Measurements from ENCODE around the gene QRICH1.

Gene QRICH1

DNA sequence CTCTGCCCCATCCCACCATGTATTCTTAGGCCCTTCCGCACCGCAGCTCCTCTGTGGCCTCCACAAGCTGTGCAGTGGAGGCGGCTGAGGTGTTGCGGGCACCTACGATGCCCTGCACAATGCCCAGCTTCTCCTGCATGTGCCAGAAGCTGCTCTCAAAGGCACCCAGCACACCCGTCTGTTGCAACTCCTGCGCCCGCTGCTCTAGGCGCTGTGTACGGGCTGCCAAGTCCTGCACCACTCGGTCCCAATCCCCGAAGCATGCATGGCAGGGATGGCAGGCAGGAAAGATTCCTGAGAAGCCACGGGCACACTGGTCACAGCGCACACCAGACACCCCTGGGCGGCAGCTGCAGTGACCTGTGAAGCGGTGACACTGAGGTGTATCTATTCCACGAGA lies 29.8 kb upstream of the QRICH1 start:
- Mint-ChIP-seq H3K4me1 (ENCODE audit: low read depth) (peaks cover 28% of the 10 kb centered on the region), H3K9me3 (no peaks in the 10 kb centered on the region), H3K36me3 (ENCODE audit: low read depth) (peaks cover 71% of the 10 kb centered on the region), H3K4me3 (no peak overlapping the region), H3K27me3 (no peaks in the 10 kb centered on the region), H3K27ac (no peak overlapping the region)
- intact Hi-C loops (cut with micrococcal nuclease) = no loop called here

DNA sequence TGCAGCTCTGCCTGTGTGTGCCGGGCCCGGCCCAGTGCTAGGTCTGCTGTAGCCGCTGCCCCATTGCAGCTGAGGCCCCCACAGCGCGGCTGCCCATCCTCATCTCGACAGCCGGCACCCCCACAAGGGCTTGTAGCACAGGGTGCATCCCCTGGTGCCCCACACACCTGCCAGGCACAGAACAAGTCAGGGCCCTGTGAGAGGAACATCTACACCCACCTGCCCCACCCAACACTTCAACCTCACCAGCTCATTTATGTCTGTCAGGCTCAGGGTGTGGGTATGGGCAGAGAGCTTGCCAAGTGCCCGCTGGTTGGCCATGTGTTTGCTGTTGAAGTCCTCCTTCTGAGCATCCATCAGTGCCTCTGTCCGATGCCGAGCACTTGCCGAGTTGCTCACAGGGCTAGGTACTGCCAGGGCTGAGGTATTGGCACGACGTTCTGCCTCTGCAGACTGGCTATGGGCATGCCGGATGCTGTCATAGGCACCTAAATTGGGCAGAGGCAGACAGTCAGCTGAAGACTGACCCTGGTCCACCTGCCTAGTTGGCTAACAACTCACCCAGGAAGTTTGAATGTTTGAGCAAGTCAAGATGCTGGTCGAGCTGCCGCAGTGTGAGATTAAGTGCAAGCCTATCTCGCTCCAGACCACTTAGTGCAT lies 29.1 kb upstream of the QRICH1 start:
- intact Hi-C loops (cut with micrococcal nuclease) = no loop called here
- H3K4me1 Mint-ChIP-seq (ENCODE audit: low read depth) = peaks cover 28% of the 10 kb centered on the region
- no peaks in the 10 kb centered on the region for H3K27me3 Mint-ChIP-seq
- no peaks in the 10 kb centered on the region for H3K9me3 Mint-ChIP-seq
- H3K36me3 Mint-ChIP-seq (ENCODE audit: low read depth) = peaks cover 71% of the 10 kb centered on the region
- no peak overlapping the region for H3K27ac Mint-ChIP-seq
- H3K4me3 Mint-ChIP-seq = no peak overlapping the region

DNA sequence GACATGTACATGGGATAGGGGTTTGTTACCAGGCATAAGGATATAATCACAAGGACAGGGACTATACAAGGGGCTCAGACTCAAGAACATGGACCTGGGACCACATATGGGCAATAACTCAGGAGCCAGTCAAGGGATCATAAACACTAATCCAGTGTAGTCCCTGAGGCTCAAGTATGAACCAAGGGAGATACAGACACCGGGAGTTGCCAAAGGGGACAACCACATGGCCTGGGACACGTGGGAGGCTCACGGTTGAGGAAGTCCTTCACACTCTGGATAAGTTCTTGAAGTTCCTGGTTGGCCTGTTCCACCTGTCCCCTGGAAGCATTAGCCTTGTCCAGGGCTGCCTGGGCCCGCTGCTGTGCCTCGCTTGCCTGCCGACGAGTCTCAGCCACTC lies 28.6 kb upstream of the QRICH1 start:
- Mint-ChIP-seq H3K27ac (no peak overlapping the region), H3K4me1 (ENCODE audit: low read depth) (peaks cover 28% of the 10 kb centered on the region), H3K4me3 (no peak overlapping the region), H3K9me3 (no peaks in the 10 kb centered on the region), H3K27me3 (no peaks in the 10 kb centered on the region), H3K36me3 (ENCODE audit: low read depth) (peaks cover 74% of the 10 kb centered on the region)
- intact Hi-C loops (cut with micrococcal nuclease) = no loop called here

DNA sequence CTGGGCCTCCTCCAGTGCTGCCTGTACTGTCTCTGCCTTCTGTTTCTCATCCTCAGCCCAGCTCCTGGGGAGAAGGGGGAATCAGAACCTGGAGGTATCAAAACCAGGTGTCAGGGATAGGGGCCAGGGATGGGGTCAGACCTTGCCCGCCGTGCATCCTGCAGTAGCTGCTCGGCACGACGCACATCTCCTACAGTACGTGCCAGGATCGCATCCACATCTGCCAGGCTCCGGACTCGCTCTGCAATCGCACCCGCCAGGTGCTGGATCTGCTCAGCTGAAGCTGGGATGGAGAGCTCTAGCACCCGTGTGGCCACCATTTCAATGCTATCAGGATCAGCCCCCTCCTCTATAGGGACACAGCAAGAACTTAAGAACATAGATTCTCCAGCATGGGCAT lies 28.2 kb upstream of the QRICH1 start:
- Mint-ChIP-seq H3K27me3 (no peaks in the 10 kb centered on the region), H3K36me3 (ENCODE audit: low read depth) (peaks cover 78% of the 10 kb centered on the region), H3K4me3 (no peak overlapping the region), H3K9me3 (no peaks in the 10 kb centered on the region), H3K27ac (peak overlapping the region; percentile 82), H3K4me1 (ENCODE audit: low read depth) (peaks cover 28% of the 10 kb centered on the region)
- intact Hi-C loops (cut with micrococcal nuclease) = no loop called here

DNA sequence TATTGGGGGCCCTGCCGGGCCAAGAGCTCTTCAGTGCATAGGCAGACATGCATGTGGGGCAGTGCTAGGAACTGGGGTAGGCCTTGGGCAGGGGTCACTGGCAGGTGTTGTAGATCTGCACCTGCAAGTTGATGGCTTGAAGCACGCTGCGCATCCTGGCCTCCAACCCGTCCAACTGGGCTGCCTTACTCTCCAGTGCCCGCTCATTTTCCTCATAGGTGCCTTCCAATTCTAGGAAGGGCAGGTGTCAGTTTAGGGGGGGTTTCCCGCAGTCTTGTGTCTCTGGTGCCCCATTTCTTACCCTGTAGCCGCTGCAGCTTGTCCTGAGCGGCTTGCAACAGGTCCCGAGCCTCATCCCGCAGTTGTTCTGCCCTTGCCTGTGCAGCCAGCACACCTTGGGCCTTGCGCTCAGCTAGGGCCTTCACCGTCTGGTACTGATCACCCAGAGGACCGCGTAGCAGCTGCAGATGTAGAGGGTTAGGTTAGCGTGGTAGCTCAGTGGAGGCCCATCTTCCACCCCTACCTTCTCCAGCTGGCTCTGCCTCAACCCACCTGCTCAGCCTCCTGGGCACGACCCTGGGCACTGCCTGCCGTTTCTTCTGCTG lies 27.4 kb upstream of the QRICH1 start:
- peaks cover 83% of the 10 kb centered on the region for H3K36me3 Mint-ChIP-seq (ENCODE audit: low read depth)
- peak overlapping the region; percentile 80 for H3K4me3 Mint-ChIP-seq
- no peaks in the 10 kb centered on the region for H3K27me3 Mint-ChIP-seq
- H3K9me3 Mint-ChIP-seq = no peaks in the 10 kb centered on the region
- intact Hi-C loops (cut with micrococcal nuclease) = no loop called here
- H3K4me1 Mint-ChIP-seq (ENCODE audit: low read depth) = peaks cover 28% of the 10 kb centered on the region
- peak overlapping the region; percentile 82 for H3K27ac Mint-ChIP-seq

DNA sequence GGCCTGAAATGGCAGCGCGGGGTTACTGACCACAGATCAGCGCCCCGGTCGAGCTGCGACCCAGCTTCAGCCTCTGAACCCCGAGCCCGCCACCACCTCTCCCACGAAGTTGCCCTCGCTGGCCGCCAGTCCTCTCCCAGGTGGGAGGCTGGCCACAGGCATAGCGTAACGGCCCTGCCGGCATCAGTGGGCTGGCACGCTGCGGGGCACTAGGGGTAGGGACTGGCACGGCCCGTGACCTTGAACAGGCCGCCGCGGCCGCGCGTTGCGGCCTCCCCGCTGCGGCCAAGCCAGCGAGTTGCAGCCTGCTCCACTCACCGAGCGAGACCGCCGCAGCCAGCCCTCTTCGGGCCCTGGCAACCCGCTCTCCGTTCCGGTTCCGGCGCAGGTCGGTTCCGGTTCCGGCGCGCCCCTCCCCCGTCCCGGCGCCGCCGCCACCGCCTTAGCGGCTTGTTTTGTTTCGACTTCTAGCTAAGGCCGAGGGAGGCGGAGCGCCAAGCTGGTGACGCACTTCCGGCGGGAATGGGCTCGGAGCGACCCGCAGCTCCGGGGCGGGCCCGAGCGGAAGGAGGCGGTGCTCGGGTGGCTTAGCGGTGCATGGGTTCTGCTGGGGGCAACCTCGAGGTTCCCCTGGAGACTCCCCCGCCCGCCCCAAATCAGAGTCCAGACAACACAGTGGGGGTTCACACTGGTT lies 26.7 kb upstream of the QRICH1 start, which contains the start of gene USP19:
Gene USP19, minus strand, starts transcription at position 386 of the 694 bp plus-strand sequence. CDS start 1,678 bp downstream, outside the sequence.
- H3K4me3 Mint-ChIP-seq = peak within 1 kb of the TSS; percentile 80
- peak within 1 kb of the TSS; percentile 82 for H3K27ac Mint-ChIP-seq
- intact Hi-C loops (cut with micrococcal nuclease) = loop anchor here (1.0 kb wide), 2 partner anchors 16 to 26 kb away; partner anchors contain the start of genes QARS1 and QRICH1
- peaks cover 83% of the 10 kb centered on the region for H3K36me3 Mint-ChIP-seq (ENCODE audit: low read depth)
- H3K9me3 Mint-ChIP-seq = no peaks in the 10 kb centered on the region
- H3K4me1 Mint-ChIP-seq (ENCODE audit: low read depth) = peaks cover 28% of the 10 kb centered on the region
- no peaks in the 10 kb centered on the region for H3K27me3 Mint-ChIP-seq

DNA sequence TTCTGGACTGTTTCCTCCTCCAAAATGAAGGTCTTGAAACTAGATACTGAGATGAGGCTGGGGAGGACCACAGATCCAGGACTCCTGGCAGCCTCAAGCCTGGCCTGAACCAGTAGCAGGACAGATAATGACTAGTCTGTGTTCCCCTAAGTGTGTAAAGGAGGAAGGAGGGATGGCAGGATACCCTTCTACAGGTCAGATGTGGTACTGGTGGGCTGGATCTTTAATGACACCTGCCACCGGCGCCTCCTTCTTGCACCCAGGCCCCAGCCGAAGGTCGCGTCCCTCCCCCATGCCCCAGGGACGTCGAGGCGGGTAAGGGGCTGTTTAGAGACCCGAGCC lies 26.2 kb upstream of the QRICH1 start:
- intact Hi-C loops (cut with micrococcal nuclease) = loop anchor here (1.0 kb wide), 2 partner anchors 16 to 26 kb away; partner anchors contain the start of genes QARS1 and QRICH1
- Mint-ChIP-seq H3K9me3 (no peaks in the 10 kb centered on the region), H3K4me3 (peak overlapping the region; percentile 80), H3K27ac (peak overlapping the region; percentile 82), H3K36me3 (ENCODE audit: low read depth) (peaks cover 83% of the 10 kb centered on the region), H3K27me3 (no peaks in the 10 kb centered on the region), H3K4me1 (ENCODE audit: low read depth) (peaks cover 28% of the 10 kb centered on the region)

DNA sequence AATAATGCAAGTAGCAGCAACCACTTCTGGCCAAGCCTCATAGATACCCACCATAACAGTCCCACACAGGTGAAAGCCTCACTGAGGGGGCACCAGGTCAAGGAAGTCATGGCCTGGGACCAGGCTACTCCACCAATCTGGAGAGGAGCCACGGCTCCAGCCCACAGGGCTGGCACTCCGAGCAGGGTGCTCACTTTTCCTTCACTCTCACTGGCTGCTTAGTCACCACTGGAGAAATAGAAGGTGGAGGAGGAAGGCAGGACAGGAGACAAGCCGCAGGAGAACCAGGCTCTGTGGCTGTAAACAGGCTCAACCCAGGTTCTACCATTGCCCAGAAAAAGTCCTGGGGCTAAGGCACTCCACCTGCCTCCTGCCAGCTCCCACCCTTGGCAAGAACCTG lies 25.6 kb upstream of the QRICH1 start:
- Mint-ChIP-seq H3K36me3 (ENCODE audit: low read depth) (peaks cover 83% of the 10 kb centered on the region), H3K9me3 (no peaks in the 10 kb centered on the region), H3K27ac (peak overlapping the region; percentile 82), H3K4me1 (ENCODE audit: low read depth) (peaks cover 28% of the 10 kb centered on the region), H3K27me3 (no peaks in the 10 kb centered on the region), H3K4me3 (peak overlapping the region; percentile 80)
- intact Hi-C loops (cut with micrococcal nuclease) = no loop called here

DNA sequence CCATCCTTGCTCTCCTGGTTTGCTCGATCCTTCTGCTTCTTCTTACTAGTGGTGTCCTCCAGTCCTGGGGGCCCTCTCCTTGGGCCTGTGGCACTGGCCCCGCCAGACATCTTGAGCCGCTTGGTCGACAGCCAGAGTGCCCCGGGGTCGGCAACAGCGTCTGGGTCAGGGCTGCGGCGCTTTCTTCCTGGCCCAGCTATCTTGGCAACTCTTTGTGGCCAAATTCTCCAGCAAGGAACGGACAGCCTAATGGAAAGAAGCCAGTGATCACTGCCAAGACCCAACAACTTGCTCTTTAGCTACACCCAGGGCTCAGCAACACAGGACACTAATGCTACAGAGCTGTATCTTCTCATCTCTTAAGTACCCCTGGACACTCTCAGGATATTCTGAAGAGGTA lies 25.2 kb upstream of the QRICH1 start:
- H3K27me3 Mint-ChIP-seq = no peaks in the 10 kb centered on the region
- intact Hi-C loops (cut with micrococcal nuclease) = no loop called here
- H3K4me3 Mint-ChIP-seq = no peak overlapping the region
- H3K4me1 Mint-ChIP-seq (ENCODE audit: low read depth) = peaks cover 28% of the 10 kb centered on the region
- H3K36me3 Mint-ChIP-seq (ENCODE audit: low read depth) = peaks cover 83% of the 10 kb centered on the region
- peak overlapping the region; percentile 31 for H3K27ac Mint-ChIP-seq
- no peaks in the 10 kb centered on the region for H3K9me3 Mint-ChIP-seq

DNA sequence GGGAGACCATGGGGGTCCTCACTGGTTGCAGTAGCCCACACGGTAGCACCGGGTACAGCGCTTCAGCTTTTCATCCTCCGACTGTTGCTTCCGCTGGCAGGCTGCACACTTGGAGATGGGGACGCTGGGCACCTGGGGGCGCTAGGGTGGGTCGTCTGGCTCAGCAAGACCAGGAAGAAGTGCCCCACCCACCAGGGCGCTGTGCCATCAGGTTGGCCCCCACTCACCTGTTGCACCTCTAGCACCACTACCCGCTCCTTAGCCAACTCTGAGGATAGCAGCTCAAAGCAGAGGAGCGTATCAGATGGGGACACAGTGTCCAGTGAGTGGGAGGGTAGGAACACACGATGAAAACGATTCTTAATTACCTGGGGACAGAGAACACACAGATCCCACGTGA lies 18.4 kb upstream of the QRICH1 start:
- H3K4me3 Mint-ChIP-seq = no peak overlapping the region
- no peak overlapping the region for H3K27ac Mint-ChIP-seq
- H3K36me3 Mint-ChIP-seq (ENCODE audit: low read depth) = peaks cover 99% of the 10 kb centered on the region
- H3K9me3 Mint-ChIP-seq = no peaks in the 10 kb centered on the region
- H3K27me3 Mint-ChIP-seq = no peaks in the 10 kb centered on the region
- no peaks in the 10 kb centered on the region for H3K4me1 Mint-ChIP-seq (ENCODE audit: low read depth)
- intact Hi-C loops (cut with micrococcal nuclease) = no loop called here

DNA sequence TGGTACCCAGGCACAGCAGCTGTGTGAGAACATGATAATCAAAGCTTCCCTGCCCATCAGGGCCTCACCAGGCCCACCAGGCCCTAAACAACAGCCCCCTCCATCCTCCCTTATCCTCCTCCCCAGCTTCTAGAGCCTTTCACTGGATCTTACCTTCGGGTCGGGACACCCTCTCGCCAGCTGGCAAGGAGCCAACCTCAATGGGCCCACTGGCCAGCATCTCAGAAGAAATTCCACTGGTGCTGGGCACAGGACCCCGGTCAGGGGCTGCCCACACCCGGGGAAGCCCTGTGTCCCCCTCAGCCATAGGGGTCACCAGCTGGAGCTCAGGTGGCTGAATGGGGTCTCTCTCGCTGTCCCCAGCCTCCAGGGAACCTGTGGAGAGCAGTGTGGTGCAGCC lies 17.5 kb upstream of the QRICH1 start:
- no peak overlapping the region for H3K4me3 Mint-ChIP-seq
- H3K36me3 Mint-ChIP-seq (ENCODE audit: low read depth) = peaks cover 93% of the 10 kb centered on the region
- intact Hi-C loops (cut with micrococcal nuclease) = no loop called here
- H3K27me3 Mint-ChIP-seq = no peaks in the 10 kb centered on the region
- no peaks in the 10 kb centered on the region for H3K9me3 Mint-ChIP-seq
- H3K27ac Mint-ChIP-seq = no peak overlapping the region
- no peaks in the 10 kb centered on the region for H3K4me1 Mint-ChIP-seq (ENCODE audit: low read depth)

DNA sequence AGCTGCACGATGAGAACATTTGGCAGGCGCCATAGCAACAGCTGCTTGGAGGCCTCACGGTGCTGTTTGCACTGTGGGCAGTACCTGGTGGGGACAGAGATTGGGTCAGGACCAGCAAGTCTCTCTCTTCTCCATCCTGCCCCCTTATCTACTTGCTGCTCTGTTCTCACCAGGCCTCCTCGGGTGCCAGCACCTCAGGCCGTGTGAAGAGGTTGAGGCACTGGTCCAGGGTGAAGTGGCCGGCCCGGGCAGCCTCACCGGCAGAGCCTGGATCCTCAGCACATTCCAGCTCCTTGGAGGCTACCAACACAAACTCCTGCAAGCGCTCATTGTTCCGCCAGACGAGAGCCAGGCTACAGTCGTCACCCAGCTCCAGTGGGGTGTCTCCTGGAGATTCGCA lies 16.9 kb upstream of the QRICH1 start:
- Mint-ChIP-seq H3K36me3 (ENCODE audit: low read depth) (peaks cover 87% of the 10 kb centered on the region), H3K4me1 (ENCODE audit: low read depth) (peaks cover 2% of the 10 kb centered on the region), H3K27me3 (no peaks in the 10 kb centered on the region)

DNA sequence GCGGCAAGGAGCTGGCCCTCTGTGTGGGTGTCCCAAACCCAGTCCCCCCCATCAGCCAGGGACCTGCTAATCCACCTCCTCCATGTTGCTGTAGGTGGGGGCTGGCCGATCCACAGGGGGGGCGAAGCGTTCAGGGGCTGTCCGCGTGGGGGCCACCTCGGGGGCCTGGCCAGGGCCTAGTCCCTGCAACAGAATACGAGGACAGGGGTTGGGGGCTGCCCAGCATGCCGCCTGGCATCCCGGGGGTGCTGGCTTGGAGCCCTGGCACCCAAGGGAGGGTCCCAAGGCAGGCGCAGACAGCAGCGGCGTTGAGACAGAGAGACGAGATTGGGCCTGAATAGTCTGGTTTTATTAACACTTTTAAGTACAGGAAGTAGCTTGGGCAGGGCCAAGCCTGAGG lies 14.5 kb upstream of the QRICH1 start:
- H3K36me3 Mint-ChIP-seq (ENCODE audit: low read depth) = peaks cover 80% of the 10 kb centered on the region
- H3K9me3 Mint-ChIP-seq = no peaks in the 10 kb centered on the region
- H3K27ac Mint-ChIP-seq = no peak overlapping the region
- no peak overlapping the region for H3K4me3 Mint-ChIP-seq
- intact Hi-C loops (cut with micrococcal nuclease) = no loop called here
- no peaks in the 10 kb centered on the region for H3K27me3 Mint-ChIP-seq
- H3K4me1 Mint-ChIP-seq (ENCODE audit: low read depth) = peaks cover 19% of the 10 kb centered on the region

More for the DNA sequence above, 16.9 kb upstream of the QRICH1 start:
- Mint-ChIP-seq H3K9me3 (no peaks in the 10 kb centered on the region), H3K4me3 (no peak overlapping the region), H3K27ac (no peak overlapping the region)
- intact Hi-C loops (cut with micrococcal nuclease) = no loop called here
